ENCODE data around the gene FNBP1. TPM values are rescaled to one million over a fixed set of nuclear protein-coding genes. Genes with fewer than 3 reads are reported as not detected.

FNBP1 gene
- total and polyA plus RNA-seq, 2 of the 13 experiments (the other 11 are each of a cell fraction or from before 2014, with no cell fraction given), result 5.4 to 19.5 TPM

DNA sequence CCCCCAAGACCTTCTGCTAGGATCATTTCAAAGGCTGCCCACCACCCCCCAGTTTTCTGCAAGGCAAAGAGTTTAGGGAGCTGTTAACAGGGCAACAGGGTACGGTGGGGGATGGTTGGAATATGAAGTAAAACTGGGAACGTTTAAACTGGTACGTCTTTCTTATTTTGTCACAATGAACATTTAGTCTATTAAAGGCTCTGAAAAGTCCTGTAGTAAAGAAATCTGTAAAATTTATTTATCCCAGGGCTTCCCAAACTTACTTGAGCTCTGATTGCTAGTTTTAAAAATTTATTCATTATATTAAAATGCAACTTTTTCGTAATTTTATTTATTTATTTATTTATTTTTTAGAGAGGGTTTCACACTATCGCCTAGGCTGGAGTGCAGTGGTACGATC is 145.7 kb downstream of the FNBP1 start:
- no peak overlapping the region for H3K4me2 ChIP-seq (ENCODE audit: low read depth, low read length)
- DNase-seq (ENCODE audit: low spot score) (no peak), FAIRE-seq (no peak), ATAC-seq (no peak)
- no peak overlapping the region for H2AFZ ChIP-seq (ENCODE audit: low read length)
- H3K27ac ChIP-seq (ENCODE audit: extremely low read length, insufficient read depth, low read length), result no peak overlapping the region
- H3K36me3 ChIP-seq (replicated peaks in 1 of 2; ENCODE audit: control insufficient read depth in 1 of 2, insufficient read depth in 2 of 2, low read length in 2 of 2), result peaks cover 2 to 12% of the 10 kb centered on the region in 2 experiments; a peak in 3 of 5 replicates
- in situ Hi-C loops (cut with HindIII; ENCODE audit: extremely low pct_ligation_motif_present, low pct_unique_long_range_greater_than_20kb), result no loop called here
- POLR2A ChIA-PET, result no interaction called here
- no TSS peak for BruUV-seq (replicated peaks)
- CTCF ChIA-PET (ENCODE audit: low intra/inter-chr PET ratio, low total read pairs), result no interaction called here
- H3K4me3 ChIP-seq (replicated peaks in 1 of 3; ENCODE audit: insufficient read depth in 1 of 3, low read depth in 2 of 3, low read length in 3 of 3), result no peak overlapping the region
- no peaks in the 10 kb centered on the region for H4K20me1 ChIP-seq (ENCODE audit: insufficient read depth, low read length)
- H3K79me2 ChIP-seq (ENCODE audit: insufficient read depth, low read length), result no peaks in the 10 kb centered on the region
- 99% methylated on average over 6 of the region's 6 CpGs for WGBS (ENCODE audit: low lambda C conversion rate)
- no peaks in the 10 kb centered on the region for H3K27me3 ChIP-seq (ENCODE audit: control insufficient read depth in 1 of 2, insufficient read depth in 2 of 2, low read length in 2 of 2)
- H3K9ac ChIP-seq (ENCODE audit: insufficient read depth, low read depth, low read length), result no peak overlapping the region
- no peaks in the 10 kb centered on the region for H3K9me3 ChIP-seq (ENCODE audit: low read length)
- H3K4me1 ChIP-seq (ENCODE audit: insufficient read depth, low read length), result peaks cover 11% of the 10 kb centered on the region
- intact Hi-C loops (cut with micrococcal nuclease; ENCODE audit: unreplicated experiment), result no loop called here
- TF ChIP-seq HDAC1 (CRISPR knock-in tag; IDR thresholded peaks at IDR 0.05) (no peak), TBX2 (CRISPR knock-in tag; IDR thresholded peaks at IDR 0.05; ENCODE audit: borderline replicate concordance) (no peak), ZNF296 (CRISPR knock-in tag; conservative IDR thresholded peaks at IDR 0.05) (no peak), PHF8 (CRISPR knock-in tag; IDR thresholded peaks at IDR 0.05) (no peak), PHF21A (CRISPR knock-in tag; IDR thresholded peaks at IDR 0.05) (no peak), GATAD1 (CRISPR knock-in tag; IDR thresholded peaks at IDR 0.05) (no peak), SMAD1 (CRISPR knock-in tag; IDR thresholded peaks at IDR 0.05; ENCODE audit: borderline replicate concordance, low read depth) (no peak)
- TF ChIP-seq, protein P1, sequence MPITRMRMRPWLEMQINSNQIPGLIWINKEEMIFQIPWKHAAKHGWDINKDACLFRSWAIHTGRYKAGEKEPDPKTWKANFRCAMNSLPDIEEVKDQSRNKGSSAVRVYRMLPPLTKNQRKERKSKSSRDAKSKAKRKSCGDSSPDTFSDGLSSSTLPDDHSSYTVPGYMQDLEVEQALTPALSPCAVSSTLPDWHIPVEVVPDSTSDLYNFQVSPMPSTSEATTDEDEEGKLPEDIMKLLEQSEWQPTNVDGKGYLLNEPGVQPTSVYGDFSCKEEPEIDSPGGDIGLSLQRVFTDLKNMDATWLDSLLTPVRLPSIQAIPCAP (CRISPR knock-in tag; IDR thresholded peaks at IDR 0.05; ENCODE audit: low read depth), result no peak
- TF ChIP-seq, protein P2, sequence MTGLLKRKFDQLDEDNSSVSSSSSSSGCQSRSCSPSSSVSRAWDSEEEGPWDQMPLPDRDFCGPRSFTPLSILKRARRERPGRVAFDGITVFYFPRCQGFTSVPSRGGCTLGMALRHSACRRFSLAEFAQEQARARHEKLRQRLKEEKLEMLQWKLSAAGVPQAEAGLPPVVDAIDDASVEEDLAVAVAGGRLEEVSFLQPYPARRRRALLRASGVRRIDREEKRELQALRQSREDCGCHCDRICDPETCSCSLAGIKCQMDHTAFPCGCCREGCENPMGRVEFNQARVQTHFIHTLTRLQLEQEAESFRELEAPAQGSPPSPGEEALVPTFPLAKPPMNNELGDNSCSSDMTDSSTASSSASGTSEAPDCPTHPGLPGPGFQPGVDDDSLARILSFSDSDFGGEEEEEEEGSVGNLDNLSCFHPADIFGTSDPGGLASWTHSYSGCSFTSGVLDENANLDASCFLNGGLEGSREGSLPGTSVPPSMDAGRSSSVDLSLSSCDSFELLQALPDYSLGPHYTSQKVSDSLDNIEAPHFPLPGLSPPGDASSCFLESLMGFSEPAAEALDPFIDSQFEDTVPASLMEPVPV (CRISPR knock-in tag; IDR thresholded peaks at IDR 0.05), result no peak
